Trophoblast cell (in vitro differentiated cells and primary cell): Measurements from ENCODE around the gene ADGRF5.
A peak's percentile ranks its signal among the peaks of the same experiment; 100 is the strongest.

Experiments
- DNase-seq, 2 donors: peaks; one replicate each; pipeline ENCODE4 v3.0.0-alpha.2; 2016
- H2AFZ ChIP-seq: 2 replicates; pipeline ENCODE4 v1.6.1; 2013; ENCODE audit warnings: low read length, moderate library complexity, mild to moderate bottlenecking; ENCODE audit not compliant: insufficient read depth, poor library complexity
- H2AK5ac ChIP-seq: 2 replicates; pipeline ENCODE4 v1.6.1; 2013; ENCODE audit warnings: mild to moderate bottlenecking, low read length
- H2BK120ac ChIP-seq: 2 replicates; pipeline ENCODE4 v1.6.1; 2013; ENCODE audit warnings: low read length, mild to moderate bottlenecking, moderate library complexity; ENCODE audit not compliant: insufficient read depth, poor library complexity
- H2BK12ac ChIP-seq: 2 replicates; pipeline ENCODE4 v1.6.1; 2013; ENCODE audit warnings: mild to moderate bottlenecking, low read length, moderate library complexity
- H2BK5ac ChIP-seq: 2 replicates; pipeline ENCODE4 v1.6.1; 2013; ENCODE audit warnings: low read length, low read depth, moderate library complexity, mild to moderate bottlenecking; ENCODE audit not compliant: poor library complexity
- H3K14ac ChIP-seq: 2 replicates; pipeline ENCODE4 v1.6.1; 2013; ENCODE audit warnings: mild to moderate bottlenecking, low read length
- H3K18ac ChIP-seq: 2 replicates; pipeline ENCODE4 v1.6.1; 2013; ENCODE audit warnings: mild to moderate bottlenecking, low read length
- H3K23ac ChIP-seq: 2 replicates; pipeline ENCODE4 v1.6.1; 2013; ENCODE audit warnings: low read length
- H3K27ac ChIP-seq: 2 replicates; pipeline ENCODE4 v1.5.1; 2013; ENCODE audit warnings: low read depth, mild to moderate bottlenecking, inconsistent platforms, low read length, moderate library complexity
- H3K27me3 ChIP-seq: 2 replicates; pipeline ENCODE4 v1.6.1; 2013; ENCODE audit warnings: inconsistent platforms, mild to moderate bottlenecking, low read length, moderate library complexity; ENCODE audit not compliant: insufficient read depth
- H3K36me3 ChIP-seq, 2 experiments: 1 replicate in 1 of 2; 2 replicates in 1 of 2; pipeline ENCODE4 v1.6.1; 2013; ENCODE audit warnings: low read length in 2 of 2, mild to moderate bottlenecking in 2 of 2, moderate library complexity in 1 of 2; ENCODE audit not compliant: insufficient read depth in 2 of 2, control insufficient read depth in 1 of 2
- H3K4ac ChIP-seq: 2 replicates; pipeline ENCODE4 v1.6.1; 2013; ENCODE audit warnings: low read depth, mild to moderate bottlenecking, low read length, moderate library complexity
- H3K4me1 ChIP-seq, 2 experiments: 1 replicate in 1 of 2; 2 replicates in 1 of 2; pipeline ENCODE4 v1.6.1; 2013; ENCODE audit warnings: low read length in 2 of 2, mild to moderate bottlenecking in 2 of 2, moderate library complexity in 1 of 2; ENCODE audit not compliant: insufficient read depth in 2 of 2, control insufficient read depth in 1 of 2
- H3K4me2 ChIP-seq: 2 replicates; pipeline ENCODE4 v1.6.1; 2013; ENCODE audit warnings: inconsistent platforms, mild to moderate bottlenecking, low read length, moderate library complexity
- H3K4me3 ChIP-seq: 2 replicates; pipeline ENCODE4 v1.5.1; 2013; ENCODE audit warnings: mild to moderate bottlenecking, low read depth, low read length, inconsistent platforms
- H3K79me1 ChIP-seq: one replicate; pipeline ENCODE4 v1.6.1; 2013; ENCODE audit warnings: low read length
- H3K79me2 ChIP-seq: 2 replicates; pipeline ENCODE4 v1.6.1; 2013; ENCODE audit warnings: low read length, mild to moderate bottlenecking; ENCODE audit not compliant: control insufficient read depth, insufficient read depth, poor library complexity
- H3K9ac ChIP-seq: 2 replicates; pipeline ENCODE4 v1.6.1; 2013; ENCODE audit warnings: mild to moderate bottlenecking, low read length
- H3K9me3 ChIP-seq: 2 replicates; pipeline ENCODE4 v1.6.1; 2013; ENCODE audit warnings: low read depth, mild to moderate bottlenecking, control low read depth, inconsistent platforms, low read length; ENCODE audit not compliant: insufficient read depth
- H4K12ac ChIP-seq: 2 replicates; pipeline ENCODE4 v1.6.1; 2013; ENCODE audit warnings: low read depth, mild to moderate bottlenecking, low read length, moderate library complexity
- H4K8ac ChIP-seq: 2 replicates; pipeline ENCODE4 v1.6.1; 2013; ENCODE audit warnings: low read depth, mild to moderate bottlenecking, low read length, moderate library complexity
- H4K91ac ChIP-seq: one replicate; pipeline ENCODE4 v1.6.1; 2013; ENCODE audit warnings: low read depth, mild to moderate bottlenecking, low read length, moderate library complexity
- WGBS: extraction: QIAGEN DNeasy Blood & Tissue Kit; methylation state at CpG from one replicate; pipeline ENCODE4 v1.1.7; 2013; ENCODE audit warnings: missing lambda C conversion rate; ENCODE audit not compliant: insufficient read length, insufficient coverage; ENCODE audit errors: extremely low coverage; 5-methylcytosine and 5-hydroxymethylcytosine counted together

The ADGRF5 gene

GRCh38 chr6:46963626-46964025, 41.9 kb upstream of the ADGRF5 start:
- no peak overlapping the region for H2BK120ac ChIP-seq
- no peak overlapping the region for H4K12ac ChIP-seq
- peak; percentile 73 to 92 for DNase-seq
- peaks cover 0 to 8% of the 10 kb centered on the region in 2 experiments for H3K4me1 ChIP-seq
- no peak overlapping the region for H3K27ac ChIP-seq
- no peak overlapping the region for H3K18ac ChIP-seq
- H2AK5ac ChIP-seq: no peak overlapping the region
- no peak overlapping the region for H3K4ac ChIP-seq
- H4K91ac ChIP-seq: no peak overlapping the region
- no peaks in the 10 kb centered on the region for H3K9me3 ChIP-seq
- H3K79me1 ChIP-seq: no peaks in the 10 kb centered on the region
- no peaks in the 10 kb centered on the region for H3K79me2 ChIP-seq
- H3K4me3 ChIP-seq: no peak overlapping the region
- no CpG with 5 or more reads among the region's 5 CpGs for WGBS
- no peak overlapping the region for H2BK5ac ChIP-seq
- H3K14ac ChIP-seq: no peak overlapping the region
- H2AFZ ChIP-seq: no peak overlapping the region
- no peaks in the 10 kb centered on the region for H3K36me3 ChIP-seq
- H3K9ac ChIP-seq: no peak overlapping the region
- no peak overlapping the region for H3K4me2 ChIP-seq
- no peaks in the 10 kb centered on the region for H3K27me3 ChIP-seq
- no peak overlapping the region for H3K23ac ChIP-seq
- H4K8ac ChIP-seq: no peak overlapping the region
- no peak overlapping the region for H2BK12ac ChIP-seq

DNA sequence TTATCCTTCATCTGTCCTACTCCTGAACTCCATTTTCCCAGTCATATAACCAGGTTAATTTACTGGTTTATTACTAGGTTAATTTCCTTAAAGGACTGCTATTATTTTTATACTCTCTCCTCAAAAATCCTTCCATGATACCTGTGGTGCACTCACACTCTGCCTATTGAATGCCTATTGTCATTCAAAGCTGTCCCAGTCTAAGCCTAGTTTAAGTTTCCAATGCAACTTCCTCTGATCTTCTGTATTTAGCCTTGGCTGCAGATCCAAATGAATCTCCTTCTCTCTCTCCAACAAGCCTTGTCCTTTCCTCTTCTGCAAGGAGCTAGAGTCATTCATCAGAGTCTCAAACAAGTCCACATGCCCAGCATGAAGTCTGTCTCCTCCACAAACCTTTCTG, 41.3 kb upstream of the ADGRF5 start:
- H4K91ac ChIP-seq: no peak overlapping the region

GRCh38 chr6:46961711-46962110, 40.0 kb upstream of the ADGRF5 start:
- H3K4me2 ChIP-seq: no peak overlapping the region
- no peak overlapping the region for H2AFZ ChIP-seq
- H3K23ac ChIP-seq: no peak overlapping the region
- H3K9me3 ChIP-seq: no peaks in the 10 kb centered on the region
- H4K12ac ChIP-seq: no peak overlapping the region
- H4K91ac ChIP-seq: no peak overlapping the region
- peaks cover 0 to 8% of the 10 kb centered on the region in 2 experiments for H3K4me1 ChIP-seq
- no peaks in the 10 kb centered on the region for H3K36me3 ChIP-seq
- no peak overlapping the region for H2AK5ac ChIP-seq
- H3K27me3 ChIP-seq: no peaks in the 10 kb centered on the region
- no peak for DNase-seq
- no peaks in the 10 kb centered on the region for H3K79me1 ChIP-seq
- no peak overlapping the region for H3K4me3 ChIP-seq
- no peak overlapping the region for H3K14ac ChIP-seq
- H3K18ac ChIP-seq: no peak overlapping the region
- WGBS: no CpG with 5 or more reads among the region's 5 CpGs
- no peak overlapping the region for H2BK5ac ChIP-seq
- no peak overlapping the region for H3K27ac ChIP-seq
- H2BK120ac ChIP-seq: no peak overlapping the region
- H2BK12ac ChIP-seq: no peak overlapping the region
- H4K8ac ChIP-seq: no peak overlapping the region
- no peak overlapping the region for H3K4ac ChIP-seq
- H3K79me2 ChIP-seq: no peaks in the 10 kb centered on the region
- H3K9ac ChIP-seq: no peak overlapping the region

More for the DNA sequence above, 41.3 kb upstream of the ADGRF5 start:
- H2BK12ac ChIP-seq: no peak overlapping the region
- H3K14ac ChIP-seq: no peak overlapping the region
- no peak for DNase-seq
- H3K9ac ChIP-seq: no peak overlapping the region
- H3K4me1 ChIP-seq: peaks cover 0 to 8% of the 10 kb centered on the region in 2 experiments
- no peak overlapping the region for H3K18ac ChIP-seq
- H3K9me3 ChIP-seq: no peaks in the 10 kb centered on the region
- H4K12ac ChIP-seq: no peak overlapping the region
- no peak overlapping the region for H3K23ac ChIP-seq
- no peak overlapping the region for H2BK120ac ChIP-seq
- no peak overlapping the region for H4K8ac ChIP-seq
- H2AFZ ChIP-seq: no peak overlapping the region
- H3K36me3 ChIP-seq: no peaks in the 10 kb centered on the region
- no peaks in the 10 kb centered on the region for H3K79me2 ChIP-seq
- no peak overlapping the region for H3K27ac ChIP-seq
- H3K4me3 ChIP-seq: no peak overlapping the region
- H3K27me3 ChIP-seq: no peaks in the 10 kb centered on the region
- H3K4me2 ChIP-seq: no peak overlapping the region
- H2BK5ac ChIP-seq: no peak overlapping the region
- H3K4ac ChIP-seq: no peak overlapping the region
- H2AK5ac ChIP-seq: no peak overlapping the region
- no peaks in the 10 kb centered on the region for H3K79me1 ChIP-seq

DNA sequence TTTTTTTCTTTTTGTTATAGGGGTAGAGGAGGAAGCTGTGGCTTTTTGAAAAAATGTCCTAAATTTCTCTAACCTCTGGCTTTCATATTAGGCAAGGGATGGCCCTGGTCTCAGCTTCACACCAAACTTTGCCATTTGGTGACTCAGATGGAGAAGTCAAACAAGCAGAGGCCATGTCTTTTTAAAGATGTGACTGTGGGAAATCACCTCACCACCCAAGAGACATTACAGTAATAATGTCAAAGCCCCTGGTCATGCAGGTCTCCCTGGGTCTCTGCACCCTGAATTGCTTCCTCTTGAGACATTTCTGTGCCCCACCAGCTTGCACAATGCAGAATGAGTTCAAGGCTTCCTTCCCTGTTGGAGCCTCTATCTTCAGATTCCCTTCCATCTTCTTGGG, 39.5 kb upstream of the ADGRF5 start:
- no peak overlapping the region for H4K91ac ChIP-seq
- no peak overlapping the region for H3K4me3 ChIP-seq
- no peak overlapping the region for H3K14ac ChIP-seq
- H3K27me3 ChIP-seq: no peaks in the 10 kb centered on the region
- H3K9me3 ChIP-seq: no peaks in the 10 kb centered on the region
- H3K79me1 ChIP-seq: no peaks in the 10 kb centered on the region
- DNase-seq: no peak
- H4K8ac ChIP-seq: no peak overlapping the region
- H2AK5ac ChIP-seq: no peak overlapping the region
- no peak overlapping the region for H2AFZ ChIP-seq
- H2BK120ac ChIP-seq: no peak overlapping the region
- H3K9ac ChIP-seq: no peak overlapping the region
- no peak overlapping the region for H3K4ac ChIP-seq
- H3K27ac ChIP-seq: no peak overlapping the region
- H4K12ac ChIP-seq: no peak overlapping the region
- no peaks in the 10 kb centered on the region for H3K36me3 ChIP-seq
- H3K4me2 ChIP-seq: no peak overlapping the region
- no peak overlapping the region for H2BK12ac ChIP-seq
- H2BK5ac ChIP-seq: no peak overlapping the region
- no peaks in the 10 kb centered on the region for H3K79me2 ChIP-seq
- no peak overlapping the region for H3K18ac ChIP-seq
- no peak overlapping the region for H3K23ac ChIP-seq
- peaks cover 0 to 8% of the 10 kb centered on the region in 2 experiments for H3K4me1 ChIP-seq

- H3K4ac ChIP-seq: no peak overlapping the region
- no peak overlapping the region for H2BK120ac ChIP-seq
- no peak overlapping the region for H4K12ac ChIP-seq
- no peak overlapping the region for H4K8ac ChIP-seq
- H3K27me3 ChIP-seq: no peaks in the 10 kb centered on the region
- no peak overlapping the region for H2AFZ ChIP-seq
- no peak overlapping the region for H3K23ac ChIP-seq
- DNase-seq: no peak
- no peaks in the 10 kb centered on the region for H3K79me2 ChIP-seq
- H3K36me3 ChIP-seq: no peaks in the 10 kb centered on the region
- no peak overlapping the region for H3K14ac ChIP-seq
- no peak overlapping the region for H3K18ac ChIP-seq
- no peaks in the 10 kb centered on the region for H3K79me1 ChIP-seq
- H2BK12ac ChIP-seq: no peak overlapping the region
- H2BK5ac ChIP-seq: no peak overlapping the region
- H3K9ac ChIP-seq: no peak overlapping the region
- H3K27ac ChIP-seq: no peak overlapping the region
- no peak overlapping the region for H4K91ac ChIP-seq
- H3K9me3 ChIP-seq: no peaks in the 10 kb centered on the region
- H3K4me3 ChIP-seq: no peak overlapping the region
- peaks cover 9 to 12% of the 10 kb centered on the region in 2 experiments for H3K4me1 ChIP-seq
- no peak overlapping the region for H2AK5ac ChIP-seq
- no peak overlapping the region for H3K4me2 ChIP-seq
Measured at GRCh38 chr6:46959419-46959818, 37.7 kb upstream of the ADGRF5 start.
